Esophagus muscularis mucosa (tissue), 4 donors: Measurements from ENCODE around the gene GPR87.

Experiments used
- CTCF ChIP-seq, 3 experiments: fragments of 200-600 bp in 2 of 3; fragments of 450-650 bp in 1 of 3; sonication (generic) in 2 of 3; IDR thresholded peaks; one replicate each; pipeline ENCODE4 v1.5.1; 2017 to 2019; ENCODE audit warnings: antibody characterized with exemption in 3 of 3, mild to moderate bottlenecking in 2 of 3, moderate library complexity in 1 of 3
- EP300 ChIP-seq: sonication (generic); formaldehyde crosslinking; IDR thresholded peaks from one replicate; pipeline ENCODE4 v1.6.1; 2017; ENCODE audit warnings: antibody characterized with exemption
- POLR2A ChIP-seq: fragments of 450-650 bp; IDR thresholded peaks from one replicate; pipeline ENCODE4 v1.6.1; 2017; ENCODE audit warnings: antibody characterized with exemption, moderate library complexity, mild to moderate bottlenecking, low read depth
- POLR2AphosphoS5 ChIP-seq, 2 donors: sonication (generic); formaldehyde crosslinking; IDR thresholded peaks; one replicate each; pipeline ENCODE4 v1.6.1; 2017; ENCODE audit warnings: antibody characterized with exemption in 2 of 2

- TF ChIP-seq CTCF (IDR thresholded peaks at IDR 0.05) (no peak), POLR2A (no peak), EP300 (no peak), POLR2AphosphoS5 (IDR thresholded peaks at IDR 0.05) (no peak)
These were observed 46.1 kb upstream of the GPR87 start for GRCh38 chr3:151362751-151363174.
